ENCODE results near the gene MCAM.
A peak's percentile ranks its signal among the peaks of the same experiment; 100 is the strongest.

The MCAM gene

GRCh38 chr11:119284344-119285157, 32.4 kb downstream of the MCAM start:
- TF ChIP-seq, protein P1, sequence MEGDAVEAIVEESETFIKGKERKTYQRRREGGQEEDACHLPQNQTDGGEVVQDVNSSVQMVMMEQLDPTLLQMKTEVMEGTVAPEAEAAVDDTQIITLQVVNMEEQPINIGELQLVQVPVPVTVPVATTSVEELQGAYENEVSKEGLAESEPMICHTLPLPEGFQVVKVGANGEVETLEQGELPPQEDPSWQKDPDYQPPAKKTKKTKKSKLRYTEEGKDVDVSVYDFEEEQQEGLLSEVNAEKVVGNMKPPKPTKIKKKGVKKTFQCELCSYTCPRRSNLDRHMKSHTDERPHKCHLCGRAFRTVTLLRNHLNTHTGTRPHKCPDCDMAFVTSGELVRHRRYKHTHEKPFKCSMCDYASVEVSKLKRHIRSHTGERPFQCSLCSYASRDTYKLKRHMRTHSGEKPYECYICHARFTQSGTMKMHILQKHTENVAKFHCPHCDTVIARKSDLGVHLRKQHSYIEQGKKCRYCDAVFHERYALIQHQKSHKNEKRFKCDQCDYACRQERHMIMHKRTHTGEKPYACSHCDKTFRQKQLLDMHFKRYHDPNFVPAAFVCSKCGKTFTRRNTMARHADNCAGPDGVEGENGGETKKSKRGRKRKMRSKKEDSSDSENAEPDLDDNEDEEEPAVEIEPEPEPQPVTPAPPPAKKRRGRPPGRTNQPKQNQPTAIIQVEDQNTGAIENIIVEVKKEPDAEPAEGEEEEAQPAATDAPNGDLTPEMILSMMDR (IDR thresholded peaks at IDR 0.05; ENCODE audit: low read length, missing control alignments), result peak; percentile 46
- no peak overlapping the region for H3K4me3 ChIP-seq (replicated peaks; ENCODE audit: low read depth, low read length)
- DNase-seq (ENCODE audit: low read depth), result peak; percentile 62

DNA sequence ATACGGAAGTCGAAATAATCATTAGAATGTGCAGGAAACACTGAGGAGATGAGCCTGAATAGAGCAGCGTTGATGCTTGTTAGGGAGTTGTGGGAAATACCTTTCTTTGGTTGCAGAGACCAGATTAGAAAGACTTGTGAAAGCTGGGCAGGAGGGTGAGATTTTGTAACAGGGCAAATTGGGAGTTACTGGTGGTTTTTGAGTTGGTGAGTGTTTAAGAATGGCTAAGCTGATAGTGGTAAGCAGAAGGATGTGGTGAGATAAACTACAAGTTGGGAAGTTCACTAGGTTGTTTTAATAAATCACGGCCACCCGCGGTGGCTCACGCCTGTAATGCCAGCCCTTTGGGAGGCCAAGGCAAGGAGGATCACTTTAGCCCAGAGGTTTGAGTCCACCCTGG, 34.4 kb downstream of the MCAM start:
- TF ChIP-seq, protein P1 (IDR thresholded peaks at IDR 0.05; ENCODE audit: low read length, missing control alignments), result no peak
- H3K4me3 ChIP-seq (replicated peaks; ENCODE audit: low read depth, low read length), result no peak overlapping the region
- DNase-seq (ENCODE audit: low read depth), result peak; percentile 29

- DNase-seq (ENCODE audit: low read depth), result no peak
- no peak overlapping the region for H3K4me3 ChIP-seq (replicated peaks; ENCODE audit: low read depth, low read length)
- TF ChIP-seq, protein P1 (IDR thresholded peaks at IDR 0.05; ENCODE audit: low read length, missing control alignments), result no peak
These were observed 39.3 kb downstream of the MCAM start for GRCh38 chr11:119277660-119278059.

DNA sequence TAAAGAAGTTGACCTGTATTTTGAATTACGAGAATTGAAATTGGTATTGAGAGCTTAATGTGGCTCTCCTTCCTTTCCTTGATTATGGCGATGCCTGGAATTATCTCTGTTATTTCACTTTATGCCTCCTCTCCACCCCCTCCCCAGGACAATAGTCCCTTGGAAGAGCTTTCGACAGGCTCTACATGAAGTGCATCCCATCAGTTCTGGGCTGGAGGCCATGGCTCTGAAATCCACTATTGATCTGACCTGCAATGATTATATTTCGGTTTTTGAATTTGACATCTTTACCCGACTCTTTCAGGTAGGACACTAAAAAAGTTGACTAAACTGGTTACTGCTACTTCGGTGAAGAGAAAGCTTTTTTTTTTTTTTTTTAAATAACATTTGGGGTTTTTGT, 43.2 kb downstream of the MCAM start:
- H3K4me3 ChIP-seq (replicated peaks; ENCODE audit: low read depth, low read length), result no peak overlapping the region
- DNase-seq (ENCODE audit: low read depth), result no peak

GRCh38 chr11:119267645-119268044, 49.3 kb downstream of the MCAM start:
- DNase-seq (ENCODE audit: low read depth), result no peak
- no peak overlapping the region for H3K4me3 ChIP-seq (replicated peaks; ENCODE audit: low read depth, low read length)
- TF ChIP-seq, protein P1 (IDR thresholded peaks at IDR 0.05; ENCODE audit: low read length, missing control alignments), result no peak

More for the DNA sequence above, 43.2 kb downstream of the MCAM start:
- TF ChIP-seq, protein P1 (IDR thresholded peaks at IDR 0.05; ENCODE audit: low read length, missing control alignments), result no peak

- TF ChIP-seq, protein P1 (IDR thresholded peaks at IDR 0.05; ENCODE audit: low read length, missing control alignments), result no peak
- no peak for DNase-seq (ENCODE audit: low read depth)
- no peak overlapping the region for H3K4me3 ChIP-seq (replicated peaks; ENCODE audit: low read depth, low read length)
These were observed 50.2 kb downstream of the MCAM start for GRCh38 chr11:119266517-119267255.

Data from fibroblast of pulmonary artery (primary cell).